HG02642 (cell line): ENCODE measurements around the gene PCSK1N.

Experiments
- ATAC-seq: cut with Tn5 transposase; IDR thresholded peaks from one replicate; pipeline ENCODE4 v1.9.1; 2021; ENCODE audit warnings: mild to moderate bottlenecking; ENCODE audit not compliant: unreplicated experiment, poor library complexity

Gene PCSK1N

DNA sequence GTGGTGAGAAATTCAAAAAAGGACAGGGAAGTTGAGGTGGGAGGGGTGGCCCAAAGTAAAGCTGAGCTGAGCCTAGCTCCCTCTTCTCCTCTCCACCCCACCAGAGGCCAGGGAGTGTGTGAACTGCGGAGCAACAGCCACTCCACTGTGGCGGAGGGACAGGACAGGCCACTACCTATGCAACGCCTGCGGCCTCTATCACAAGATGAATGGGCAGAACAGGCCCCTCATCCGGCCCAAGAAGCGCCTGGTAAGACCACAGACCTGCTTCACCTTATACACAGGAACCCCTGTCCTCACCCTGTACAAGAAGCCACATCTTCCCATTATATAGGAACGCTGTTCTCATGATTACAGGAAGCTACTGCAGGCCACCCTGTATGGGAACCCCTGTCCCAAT is 43.2 kb downstream of the PCSK1N start:
- no peak for ATAC-seq

DNA sequence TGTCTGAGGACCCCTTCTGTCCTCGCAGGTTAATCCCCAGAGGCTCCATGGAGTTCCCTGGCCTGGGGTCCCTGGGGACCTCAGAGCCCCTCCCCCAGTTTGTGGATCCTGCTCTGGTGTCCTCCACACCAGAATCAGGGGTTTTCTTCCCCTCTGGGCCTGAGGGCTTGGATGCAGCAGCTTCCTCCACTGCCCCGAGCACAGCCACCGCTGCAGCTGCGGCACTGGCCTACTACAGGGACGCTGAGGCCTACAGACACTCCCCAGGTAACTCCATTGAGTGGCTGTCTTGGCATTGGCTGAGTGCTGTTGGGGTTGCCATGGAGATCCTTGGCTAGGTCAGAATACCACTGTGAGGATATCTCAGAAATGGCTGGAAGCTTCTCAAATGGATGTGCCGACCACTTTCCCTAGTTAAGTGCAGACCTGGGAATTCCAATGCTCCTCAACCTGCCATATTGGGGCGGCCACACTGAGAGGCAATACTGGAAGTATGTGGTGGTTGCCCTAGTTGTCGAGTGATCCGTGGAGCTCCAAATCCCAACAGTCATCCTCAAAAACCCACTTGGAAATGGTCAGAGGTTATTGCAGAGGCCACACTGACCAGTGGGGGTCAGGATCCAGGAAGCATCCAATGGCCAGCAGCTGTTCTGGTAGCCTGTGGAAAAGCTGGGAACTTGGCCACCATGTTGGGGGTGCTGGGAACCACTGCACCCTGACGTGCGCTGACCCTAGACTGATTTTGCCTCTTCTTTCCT is 44.2 kb downstream of the PCSK1N start:
- ATAC-seq = no peak

DNA sequence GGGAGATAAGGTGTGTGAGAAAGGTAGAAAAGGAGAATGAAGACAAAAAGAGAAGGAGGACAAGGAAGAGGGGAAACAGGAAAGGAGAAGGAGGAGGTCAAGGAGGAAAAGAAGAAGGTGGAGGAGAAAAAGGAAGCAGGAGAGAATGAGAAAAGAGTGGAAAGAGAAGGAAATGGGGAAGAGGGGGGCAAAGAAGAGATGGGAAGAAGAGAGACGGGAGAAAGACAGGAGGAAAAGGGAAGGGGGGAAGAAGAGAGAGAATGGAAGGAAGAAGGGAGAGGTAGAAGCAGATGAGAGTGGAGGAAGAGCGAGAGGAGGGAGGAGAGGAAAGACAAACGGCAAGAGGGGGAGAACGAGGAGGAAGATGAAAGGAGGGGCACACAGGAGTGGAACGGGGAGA is 44.9 kb downstream of the PCSK1N start:
- no peak for ATAC-seq

DNA sequence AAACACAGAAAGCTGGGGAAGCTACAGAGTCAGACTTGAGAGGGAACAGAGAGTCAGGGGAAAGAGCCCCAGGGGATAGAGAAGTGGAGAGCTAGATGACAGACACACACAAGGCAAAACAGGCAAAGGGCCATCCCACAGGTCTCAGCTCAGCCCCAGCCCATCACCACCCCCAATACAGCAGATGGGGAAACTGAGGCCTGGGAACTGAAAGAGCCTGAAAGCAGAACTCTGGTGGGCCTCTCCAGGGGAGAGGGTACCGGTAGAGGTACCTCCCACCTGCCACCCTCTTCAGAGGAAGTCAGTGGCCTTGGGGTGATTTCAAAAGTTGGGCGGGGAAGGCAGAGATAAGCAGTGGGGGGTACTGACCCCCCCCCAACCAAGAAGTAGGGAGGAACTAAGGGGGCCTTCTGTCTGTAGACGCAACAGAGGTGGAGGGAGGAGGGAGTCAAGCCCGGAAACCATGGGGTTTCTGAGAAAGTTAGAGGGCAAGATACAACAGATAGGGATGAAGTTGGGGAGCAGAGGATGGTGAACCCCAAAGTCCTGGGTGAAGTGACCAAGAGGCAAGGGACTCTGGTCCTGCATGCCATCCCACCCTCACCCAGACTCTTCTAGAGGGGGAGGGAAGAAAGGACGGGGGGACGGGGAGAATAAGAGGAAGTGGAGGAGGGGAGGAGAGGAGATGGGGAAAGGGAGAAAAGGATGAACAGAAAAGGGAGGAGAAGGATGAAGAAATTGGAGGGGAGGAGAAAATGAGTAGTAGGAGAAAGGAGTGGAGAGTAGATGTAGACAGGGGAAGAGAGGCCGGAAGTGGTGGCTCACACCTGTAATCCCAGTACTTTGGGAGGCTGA is 45.8 kb downstream of the PCSK1N start:
- ATAC-seq = no peak

DNA sequence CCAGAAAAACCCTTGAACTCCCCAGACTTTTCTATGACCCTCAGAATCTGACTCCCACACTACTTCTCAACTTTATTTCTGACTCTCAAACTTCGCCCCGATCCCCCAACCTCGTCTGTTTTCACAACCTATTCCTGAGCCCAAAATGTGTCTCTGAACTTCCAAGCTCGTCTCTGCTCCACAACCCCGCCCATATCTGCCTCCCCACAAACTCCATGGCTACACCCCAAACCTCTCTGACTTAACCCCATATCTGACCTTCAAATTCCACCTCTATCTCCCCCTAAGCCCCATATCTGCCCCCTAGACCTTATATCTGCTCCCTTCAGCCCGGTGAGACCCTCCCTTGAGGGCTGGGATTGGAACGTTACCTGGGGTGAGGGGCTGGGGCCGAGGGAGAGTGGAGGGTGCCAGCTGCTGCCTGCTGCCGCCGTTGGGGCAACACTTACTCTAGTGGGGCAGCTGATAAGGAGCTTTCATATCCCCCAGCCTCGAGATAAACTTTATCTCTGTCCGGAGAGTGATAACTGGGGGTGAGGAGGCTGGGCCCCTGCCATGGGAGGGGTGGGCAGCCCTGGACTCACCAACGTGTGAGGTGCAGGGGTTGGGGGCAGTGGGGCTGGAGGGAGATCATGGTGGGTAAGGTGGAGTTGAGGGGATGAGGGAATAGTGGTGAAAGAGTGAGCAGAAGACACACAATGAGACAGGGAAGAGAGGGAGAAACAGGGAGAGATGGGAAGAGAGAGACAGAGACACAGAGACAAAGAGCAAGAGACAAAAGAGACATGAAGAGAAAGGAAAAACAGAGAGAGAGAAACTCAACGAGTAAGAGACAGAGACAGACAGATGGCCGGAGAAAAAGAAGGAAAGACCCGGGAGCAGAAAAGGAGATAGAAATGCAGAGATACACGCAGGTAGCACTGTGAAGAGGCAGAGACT is 47.6 kb downstream of the PCSK1N start:
- ATAC-seq = no peak

DNA sequence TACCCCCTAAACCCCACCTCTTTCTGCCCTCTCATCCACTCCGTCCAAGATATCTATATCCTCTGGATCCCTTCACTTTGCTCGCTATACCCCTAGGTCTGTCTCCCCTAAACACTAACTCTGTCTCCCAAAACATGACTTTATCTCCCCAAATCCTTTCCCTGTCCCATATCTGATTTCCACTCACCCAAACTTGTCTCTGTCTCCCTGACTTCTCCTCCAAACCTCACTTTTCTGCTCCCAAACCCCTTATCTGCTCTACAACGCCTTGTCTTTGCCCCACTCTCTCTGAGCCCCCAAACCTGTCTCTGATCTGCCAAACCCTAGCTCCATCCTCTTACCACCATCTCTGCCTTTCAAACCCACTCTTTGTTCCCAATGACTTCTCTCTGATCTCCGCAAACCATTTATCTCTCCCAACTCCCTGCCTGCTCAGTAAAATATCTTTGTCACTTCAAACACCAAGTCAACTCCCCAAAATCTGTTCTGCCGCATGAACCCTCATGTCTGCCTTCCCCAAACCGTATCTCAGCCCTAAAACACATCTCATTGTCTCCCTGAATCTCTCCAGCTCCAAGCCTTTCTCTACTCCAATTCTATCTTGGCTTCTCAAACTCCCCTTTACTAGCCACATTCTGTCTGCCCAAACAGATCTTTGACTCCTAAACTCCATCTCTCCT is 48.4 kb downstream of the PCSK1N start:
- ATAC-seq = no peak

DNA sequence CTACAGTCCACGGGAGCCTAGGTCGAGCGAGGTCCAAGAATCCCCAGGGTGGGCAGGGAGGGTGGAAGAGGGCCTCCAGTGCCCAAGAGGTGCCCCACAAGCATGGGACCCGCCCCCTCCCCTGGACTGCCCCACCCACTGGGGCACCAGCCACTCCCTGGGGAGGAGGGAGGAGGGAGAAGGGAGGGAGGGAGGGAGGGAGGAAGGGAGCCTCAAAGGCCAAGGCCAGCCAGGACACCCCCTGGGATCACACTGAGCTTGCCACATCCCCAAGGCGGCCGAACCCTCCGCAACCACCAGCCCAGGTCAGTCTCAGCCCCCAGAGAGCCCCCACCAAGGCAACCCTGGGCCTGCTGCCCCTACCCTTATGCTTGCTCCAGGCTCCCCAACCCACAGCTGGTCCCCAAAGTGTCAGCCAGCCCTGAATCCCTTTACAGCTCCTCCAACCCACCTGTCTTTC is 49.0 kb downstream of the PCSK1N start, which contains the start of gene GATA1:
Gene GATA1 (plus strand): TSS at position 250 of the 460 bp plus-strand sequence. CDS start 4,520 bp downstream, outside the sequence.
- ATAC-seq = no peak

DNA sequence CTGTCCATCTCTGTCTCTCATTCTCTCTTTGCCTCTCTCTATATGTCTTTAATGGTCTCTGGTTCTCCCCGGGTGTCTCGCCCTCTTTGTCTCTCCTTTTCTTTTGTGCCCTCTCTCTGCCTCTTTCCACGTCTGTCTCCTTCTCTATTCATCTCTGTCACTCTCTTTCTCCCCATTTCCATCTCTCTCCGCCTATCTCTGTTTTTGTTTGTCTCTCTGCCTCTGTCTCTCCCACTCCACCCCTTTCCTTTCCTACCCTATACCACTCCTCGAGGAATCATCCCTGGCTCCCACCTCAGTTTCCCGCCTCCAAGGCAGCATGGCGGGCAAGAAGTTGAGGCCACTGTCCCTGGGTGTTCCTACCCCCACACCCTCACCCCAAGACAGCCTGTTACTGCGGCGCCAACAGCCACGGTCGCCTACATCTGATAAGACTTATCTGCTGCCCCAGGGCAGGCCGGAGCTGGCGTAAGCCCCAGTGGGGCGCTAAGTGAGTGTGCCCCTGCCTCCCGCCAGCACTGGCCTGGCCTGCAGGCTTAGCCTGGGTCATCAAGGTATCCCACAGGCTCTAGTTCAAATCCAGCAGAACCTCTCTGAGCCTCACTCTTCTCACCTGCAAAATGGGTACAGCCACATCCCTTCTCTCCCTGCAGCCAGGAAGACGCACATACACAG is 49.7 kb downstream of the PCSK1N start:
- no peak for ATAC-seq

DNA sequence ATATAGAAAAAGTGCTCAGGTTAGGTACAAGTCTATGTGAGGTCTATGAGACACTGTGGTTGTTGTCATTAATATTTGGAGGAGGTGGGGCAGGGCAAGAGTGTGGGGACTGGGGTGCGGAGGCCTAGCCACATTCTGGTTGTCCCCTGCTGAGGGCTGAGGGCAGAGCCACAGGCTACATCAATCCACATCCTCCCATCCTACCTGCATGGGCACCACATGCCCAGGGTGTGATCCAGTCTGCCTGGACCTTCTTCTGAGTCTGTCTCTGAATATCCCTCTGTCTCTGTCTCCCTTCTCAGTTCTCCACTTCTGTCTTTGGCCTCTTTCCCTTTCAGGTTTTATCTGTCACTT is 50.2 kb downstream of the PCSK1N start:
- no peak for ATAC-seq

DNA sequence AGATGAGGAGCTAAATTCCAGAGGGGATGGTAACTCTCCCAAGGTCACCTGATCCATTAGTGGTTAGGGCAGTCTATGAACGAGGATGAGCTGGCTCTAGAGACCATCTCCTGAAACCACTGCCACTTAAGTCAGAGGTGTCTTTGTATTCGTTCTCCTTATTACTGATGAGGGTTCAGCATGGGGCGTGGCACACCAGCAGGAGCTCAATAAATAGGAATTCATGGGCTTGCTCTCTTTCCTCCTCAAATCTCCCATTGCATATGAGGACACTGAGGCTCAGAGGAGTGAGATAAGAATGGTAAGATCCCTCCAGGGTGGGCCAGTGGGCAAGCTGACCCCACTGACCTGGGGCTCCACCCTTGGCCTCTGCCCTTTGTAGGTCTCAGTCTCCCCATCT is 50.7 kb downstream of the PCSK1N start:
- ATAC-seq = no peak

DNA sequence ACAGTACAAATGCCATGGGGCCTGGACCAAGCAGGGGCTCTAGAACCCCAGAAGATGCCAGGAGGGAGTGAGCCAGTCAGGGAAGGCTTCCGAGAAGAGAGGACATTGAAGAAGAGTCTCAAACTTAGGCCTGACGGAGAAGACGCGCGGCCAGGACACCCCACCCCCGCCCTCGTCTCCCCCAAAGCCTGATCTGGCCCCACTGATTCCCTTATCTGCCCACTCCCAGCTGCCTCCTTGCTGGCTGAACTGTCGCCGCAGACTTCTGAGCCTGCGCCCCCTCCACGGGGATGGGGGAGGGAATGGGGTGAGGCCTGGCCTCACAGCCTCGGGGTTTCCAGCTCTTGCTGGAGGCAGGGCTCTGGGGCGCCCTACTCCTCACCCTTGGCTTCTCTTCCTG is 52.6 kb downstream of the PCSK1N start:
- no peak for ATAC-seq

DNA sequence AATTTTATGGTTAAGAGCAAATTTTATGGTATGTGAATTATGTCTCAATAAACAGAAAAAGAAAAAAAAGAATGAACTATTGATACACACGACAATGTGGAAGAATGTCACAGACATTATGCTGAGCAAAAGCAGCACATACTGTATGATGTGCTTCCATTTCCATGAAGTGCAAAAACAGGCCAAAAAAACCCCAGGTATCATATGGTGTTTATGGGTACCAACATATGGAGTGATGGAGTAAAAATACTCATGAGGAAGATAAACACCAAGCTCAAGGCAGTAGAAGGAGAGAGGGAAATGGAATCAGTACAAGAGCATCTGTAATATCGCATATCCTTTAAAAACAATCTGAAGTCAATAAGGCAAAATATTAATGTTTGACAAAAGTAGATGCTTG is 53.2 kb downstream of the PCSK1N start:
- ATAC-seq = no peak

DNA sequence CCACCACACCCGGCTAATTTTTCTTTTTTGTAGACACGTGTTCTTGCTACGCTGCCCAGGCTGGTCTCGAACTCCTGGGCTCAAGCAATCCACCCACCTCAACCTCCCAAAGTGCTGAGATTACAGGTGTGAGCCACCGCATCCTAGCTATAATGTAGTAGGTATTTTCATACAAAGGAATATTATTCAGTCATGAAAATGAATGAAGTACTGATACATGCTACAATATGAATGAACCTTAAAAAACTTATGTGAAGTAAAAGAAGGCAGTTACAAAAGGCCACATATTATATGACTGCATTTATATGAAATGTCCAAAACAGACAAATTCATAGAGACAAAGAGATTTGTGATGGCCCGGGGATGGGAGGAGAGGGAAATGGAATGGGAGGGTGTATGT is 53.7 kb downstream of the PCSK1N start:
- ATAC-seq = no peak
